ENCODE results near the gene WIF1. TPM values are rescaled to one million over a fixed set of nuclear protein-coding genes. Genes with fewer than 3 reads are reported as not detected.

The WIF1 gene
- total RNA-seq, 4 donors from 2014 or later, result 1.7 to 4.2 (median 2.3) TPM

- DNase-seq (ENCODE audit: low spot score in 2 of 2), result no peak
- TF ChIP-seq POLR2A (IDR thresholded peaks at IDR 0.05), result no peak
- no peak for TF ChIP-seq CTCF (IDR thresholded peaks at IDR 0.05)
- H3K4me3 ChIP-seq (ENCODE audit: low read depth, poor library complexity, severe bottlenecking), result no peak overlapping the region
- intact Hi-C loops (cut with DNase I; ENCODE audit: low total_unique reads), result no loop called here
- 35 to 47% methylated on average over 9 of the region's 9 CpGs for WGBS, 2 donors
Observed at GRCh38 chr12:65051218-65051617, 69.9 kb downstream of the WIF1 start.

GRCh38 chr12:65045269-65045668 lies 75.8 kb downstream of the WIF1 start:
- intact Hi-C loops (cut with DNase I; ENCODE audit: low total_unique reads), result no loop called here
- TF ChIP-seq CTCF (IDR thresholded peaks at IDR 0.05), result no peak
- no peak overlapping the region for H3K4me3 ChIP-seq (ENCODE audit: low read depth, poor library complexity, severe bottlenecking)
- 91 to 93% methylated on average over 4 of the region's 4 CpGs for WGBS, 2 donors
- no peak for DNase-seq (ENCODE audit: low spot score in 2 of 2)

- DNase-seq (ENCODE audit: low spot score in 2 of 2), result no peak
- WGBS, 2 donors, result 43 to 73% methylated on average over 1 to 2 of the region's 2 CpGs
- no peak overlapping the region for H3K4me3 ChIP-seq (ENCODE audit: low read depth, poor library complexity, severe bottlenecking)
- TF ChIP-seq POLR2A (IDR thresholded peaks at IDR 0.05) (no peak), CTCF (IDR thresholded peaks at IDR 0.05) (no peak)
- intact Hi-C loops (cut with DNase I; ENCODE audit: low total_unique reads), result no loop called here
Observed at GRCh38 chr12:65039301-65039700, 81.8 kb downstream of the WIF1 start.

GRCh38 chr12:65025136-65025535 lies 96.0 kb downstream of the WIF1 start:
- intact Hi-C loops (cut with DNase I; ENCODE audit: low total_unique reads), result no loop called here
- no peak for TF ChIP-seq CTCF (IDR thresholded peaks at IDR 0.05)
- WGBS, 2 donors, result 20 to 42% methylated on average over 2 of the region's 2 CpGs
- no peak for DNase-seq (ENCODE audit: low spot score in 2 of 2)
- H3K4me3 ChIP-seq (ENCODE audit: low read depth, poor library complexity, severe bottlenecking), result no peak overlapping the region

- no peak overlapping the region for H3K4me3 ChIP-seq (ENCODE audit: low read depth, poor library complexity, severe bottlenecking)
- TF ChIP-seq POLR2A (IDR thresholded peaks at IDR 0.05), result no peak
- TF ChIP-seq CTCF (IDR thresholded peaks at IDR 0.05), result no peak
- intact Hi-C loops (cut with DNase I; ENCODE audit: low total_unique reads), result no loop called here
- 58 to 69% methylated on average over 2 of the region's 2 CpGs for WGBS, 2 donors
- no peak for DNase-seq (ENCODE audit: low spot score in 2 of 2)
Observed at GRCh38 chr12:65023485-65023884, 97.6 kb downstream of the WIF1 start.

GRCh38 chr12:65022960-65023359 lies 98.1 kb downstream of the WIF1 start:
- DNase-seq (ENCODE audit: low spot score in 2 of 2), result no peak
- 26 to 27% methylated on average over 1 of the region's 1 CpG for WGBS, 2 donors
- H3K4me3 ChIP-seq (ENCODE audit: low read depth, poor library complexity, severe bottlenecking), result no peak overlapping the region
- intact Hi-C loops (cut with DNase I; ENCODE audit: low total_unique reads), result no loop called here
- TF ChIP-seq CTCF (IDR thresholded peaks at IDR 0.05) (no peak), POLR2A (IDR thresholded peaks at IDR 0.05) (no peak)
